C4-2B (cell line): ENCODE data around the gene LEMD3.

Experiments
- H3K27ac ChIP-seq: fragments of 450-650 bp; 2 replicates; pipeline ENCODE4 v1.5.1; 2017
- CTCF ChIP-seq: fragments of 450-650 bp; conservative IDR thresholded peaks from 2 replicates; pipeline ENCODE4 v1.5.1; 2017; ENCODE audit warnings: mild to moderate bottlenecking
- ZFX ChIP-seq: fragments of 450-650 bp; IDR thresholded peaks from 2 replicates; pipeline ENCODE4 v1.6.1; 2017

Gene LEMD3

GRCh38 chr12:65294641-65295262 lies 125.4 kb downstream of the LEMD3 start:
- TF ChIP-seq CTCF (no peak), ZFX (no peak)
- H3K27ac ChIP-seq: no peak overlapping the region

GRCh38 chr12:65296508-65297265 lies 127.3 kb downstream of the LEMD3 start:
- no peak overlapping the region for H3K27ac ChIP-seq
- TF ChIP-seq CTCF (no peak), ZFX (no peak)
